ENCODE results near the gene NOL3.

DNA sequence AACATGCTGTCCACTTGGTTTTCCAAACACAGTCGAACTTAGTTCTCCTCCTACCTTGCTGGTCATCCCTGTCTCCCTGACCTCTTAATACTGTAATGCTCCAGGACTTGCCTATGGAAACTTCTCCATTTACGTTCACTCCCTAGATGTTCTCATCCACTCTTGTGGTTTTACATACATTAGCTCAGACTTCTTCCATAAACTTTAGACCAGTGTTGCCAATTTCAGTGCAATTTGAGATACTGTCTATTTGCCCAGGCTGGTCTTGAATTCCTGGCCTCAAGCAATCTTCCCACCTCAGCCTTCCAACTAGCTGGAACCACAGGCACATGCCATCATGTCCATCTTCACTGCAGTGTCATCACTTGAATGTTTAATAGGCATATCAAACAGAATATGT, 11.9 kb downstream of the NOL3 start:
- TF ChIP-seq POLR2A (IDR thresholded peaks at IDR 0.05; ENCODE audit: low read depth, low read length) (no peak), MXI1 (IDR thresholded peaks at IDR 0.05; ENCODE audit: borderline replicate concordance, low read depth, low read length) (no peak), SMC3 (IDR thresholded peaks at IDR 0.05; ENCODE audit: low read depth, low read length) (no peak), BHLHE40 (IDR thresholded peaks at IDR 0.05; ENCODE audit: low read depth, low read length) (no peak), RAD21 (IDR thresholded peaks at IDR 0.05; ENCODE audit: low read length) (no peak), FOS (IDR thresholded peaks at IDR 0.05; ENCODE audit: low read depth, low read length) (no peak), RCOR1 (IDR thresholded peaks at IDR 0.05; ENCODE audit: insufficient replicate concordance, low read length) (no peak), RFX5 (IDR thresholded peaks at IDR 0.05; ENCODE audit: low read depth, low read length) (no peak)
- TF ChIP-seq, protein P1, sequence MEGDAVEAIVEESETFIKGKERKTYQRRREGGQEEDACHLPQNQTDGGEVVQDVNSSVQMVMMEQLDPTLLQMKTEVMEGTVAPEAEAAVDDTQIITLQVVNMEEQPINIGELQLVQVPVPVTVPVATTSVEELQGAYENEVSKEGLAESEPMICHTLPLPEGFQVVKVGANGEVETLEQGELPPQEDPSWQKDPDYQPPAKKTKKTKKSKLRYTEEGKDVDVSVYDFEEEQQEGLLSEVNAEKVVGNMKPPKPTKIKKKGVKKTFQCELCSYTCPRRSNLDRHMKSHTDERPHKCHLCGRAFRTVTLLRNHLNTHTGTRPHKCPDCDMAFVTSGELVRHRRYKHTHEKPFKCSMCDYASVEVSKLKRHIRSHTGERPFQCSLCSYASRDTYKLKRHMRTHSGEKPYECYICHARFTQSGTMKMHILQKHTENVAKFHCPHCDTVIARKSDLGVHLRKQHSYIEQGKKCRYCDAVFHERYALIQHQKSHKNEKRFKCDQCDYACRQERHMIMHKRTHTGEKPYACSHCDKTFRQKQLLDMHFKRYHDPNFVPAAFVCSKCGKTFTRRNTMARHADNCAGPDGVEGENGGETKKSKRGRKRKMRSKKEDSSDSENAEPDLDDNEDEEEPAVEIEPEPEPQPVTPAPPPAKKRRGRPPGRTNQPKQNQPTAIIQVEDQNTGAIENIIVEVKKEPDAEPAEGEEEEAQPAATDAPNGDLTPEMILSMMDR (conservative IDR thresholded peaks at IDR 0.05; ENCODE audit: low read depth, low read length): no peak
- TF ChIP-seq, protein P2, sequence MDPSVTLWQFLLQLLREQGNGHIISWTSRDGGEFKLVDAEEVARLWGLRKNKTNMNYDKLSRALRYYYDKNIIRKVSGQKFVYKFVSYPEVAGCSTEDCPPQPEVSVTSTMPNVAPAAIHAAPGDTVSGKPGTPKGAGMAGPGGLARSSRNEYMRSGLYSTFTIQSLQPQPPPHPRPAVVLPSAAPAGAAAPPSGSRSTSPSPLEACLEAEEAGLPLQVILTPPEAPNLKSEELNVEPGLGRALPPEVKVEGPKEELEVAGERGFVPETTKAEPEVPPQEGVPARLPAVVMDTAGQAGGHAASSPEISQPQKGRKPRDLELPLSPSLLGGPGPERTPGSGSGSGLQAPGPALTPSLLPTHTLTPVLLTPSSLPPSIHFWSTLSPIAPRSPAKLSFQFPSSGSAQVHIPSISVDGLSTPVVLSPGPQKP (IDR thresholded peaks at IDR 0.05; ENCODE audit: borderline replicate concordance, low read depth, low read length): no peak
- TF ChIP-seq, protein P3, sequence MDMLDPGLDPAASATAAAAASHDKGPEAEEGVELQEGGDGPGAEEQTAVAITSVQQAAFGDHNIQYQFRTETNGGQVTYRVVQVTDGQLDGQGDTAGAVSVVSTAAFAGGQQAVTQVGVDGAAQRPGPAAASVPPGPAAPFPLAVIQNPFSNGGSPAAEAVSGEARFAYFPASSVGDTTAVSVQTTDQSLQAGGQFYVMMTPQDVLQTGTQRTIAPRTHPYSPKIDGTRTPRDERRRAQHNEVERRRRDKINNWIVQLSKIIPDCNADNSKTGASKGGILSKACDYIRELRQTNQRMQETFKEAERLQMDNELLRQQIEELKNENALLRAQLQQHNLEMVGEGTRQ (IDR thresholded peaks at IDR 0.05; ENCODE audit: low read depth, low read length): no peak
